HG03571 (cell line): ENCODE data around the gene DHX35.
"Not testable (repeated sequence)": the region's sequence is repeated elsewhere in the genome, so short reads cannot be mapped to it uniquely, and the experiment has no call there.

Experiments used
- ATAC-seq: cut with Tn5 transposase; IDR thresholded peaks from one replicate; pipeline ENCODE4 v1.9.1; 2021; ENCODE audit not compliant: unreplicated experiment

DHX35 gene

GRCh38 chr20:38975539-38976120, 13.5 kb downstream of the DHX35 start:
- ATAC-seq: no peak

GRCh38 chr20:38979434-38979833, 17.3 kb downstream of the DHX35 start:
- ATAC-seq: no peak

GRCh38 chr20:38979842-38980241, 17.7 kb downstream of the DHX35 start:
- no peak for ATAC-seq

GRCh38 chr20:38982291-38982690, 20.1 kb downstream of the DHX35 start:
- ATAC-seq: no peak

- ATAC-seq: no peak
These were observed 22.9 kb downstream of the DHX35 start for GRCh38 chr20:38985060-38985459.

GRCh38 chr20:38985603-38986170, 23.5 kb downstream of the DHX35 start:
- no peak for ATAC-seq

- no peak for ATAC-seq
These were observed 24.5 kb downstream of the DHX35 start for GRCh38 chr20:38986663-38987062.

- ATAC-seq: peak; percentile 73
These were observed 25.6 kb downstream of the DHX35 start for GRCh38 chr20:38987777-38988176.

- no peak for ATAC-seq
These were observed 28.6 kb downstream of the DHX35 start for GRCh38 chr20:38990728-38991127.

GRCh38 chr20:38991814-38992704, 29.9 kb downstream of the DHX35 start:
- ATAC-seq: no peak

- no peak for ATAC-seq
These were observed 33.4 kb downstream of the DHX35 start for GRCh38 chr20:38995536-38996044.

GRCh38 chr20:38996866-38997265, 34.7 kb downstream of the DHX35 start:
- ATAC-seq: not testable (repeated sequence)

- peak; percentile 78 for ATAC-seq
These were observed 35.5 kb downstream of the DHX35 start for GRCh38 chr20:38997622-38998021.

GRCh38 chr20:38999217-38999616, 37.1 kb downstream of the DHX35 start:
- no peak for ATAC-seq

- ATAC-seq: no peak
These were observed 38.1 kb downstream of the DHX35 start for GRCh38 chr20:38999965-39000910.

- ATAC-seq: no peak
These were observed 42.4 kb downstream of the DHX35 start for GRCh38 chr20:39004508-39004907.

- ATAC-seq: no peak
These were observed 47.2 kb downstream of the DHX35 start for GRCh38 chr20:39009348-39009747.

GRCh38 chr20:39010496-39010895, 48.4 kb downstream of the DHX35 start:
- no peak for ATAC-seq

- ATAC-seq: no peak
These were observed 51.5 kb downstream of the DHX35 start for GRCh38 chr20:39013662-39014109.

GRCh38 chr20:39016041-39016440, 53.9 kb downstream of the DHX35 start:
- ATAC-seq: no peak

- ATAC-seq: no peak
These were observed 54.4 kb downstream of the DHX35 start for GRCh38 chr20:39016506-39016905.
